WERI-Rb-1 (cell line): ENCODE data around the gene TNNC1.
A peak's percentile ranks its signal among the peaks of the same experiment; 100 is the strongest.

Experiments
- DNase-seq: peaks from one replicate; pipeline ENCODE4 v3.0.0-alpha.2; 2020
- H3K27ac ChIP-seq: fragments of 250-450 bp; sonication (Bioruptor Pico); 2 replicates; pipeline ENCODE4 v1.5.1; 2020; ENCODE audit warnings: mild to moderate bottlenecking, moderate library complexity
- H3K27me3 ChIP-seq: fragments of 250-450 bp; sonication (Bioruptor Pico); 2 replicates; pipeline ENCODE4 v1.5.1; 2021; ENCODE audit warnings: mild to moderate bottlenecking, low read depth, moderate library complexity; ENCODE audit not compliant: insufficient read depth, severe bottlenecking
- H3K36me3 ChIP-seq: fragments of 250-450 bp; sonication (Bioruptor Pico); 2 replicates; pipeline ENCODE4 v1.5.1; 2020; ENCODE audit warnings: mild to moderate bottlenecking, moderate library complexity
- H3K4me3 ChIP-seq: 2 replicates; pipeline ENCODE4 v1.5.1; 2011; ENCODE audit warnings: low read depth, mild to moderate bottlenecking, control low read depth, low read length
- H3K9me3 ChIP-seq: fragments of 250-450 bp; sonication (Bioruptor Pico); 2 replicates; pipeline ENCODE4 v1.5.1; 2021; ENCODE audit warnings: mild to moderate bottlenecking, moderate library complexity; ENCODE audit not compliant: severe bottlenecking
- CTCF ChIP-seq: IDR thresholded peaks from 2 replicates; pipeline ENCODE4 v1.5.1; 2011; ENCODE audit warnings: low read depth, mild to moderate bottlenecking, control low read depth, inconsistent platforms, low read length

TNNC1 gene

GRCh38 chr3:52432225-52432624, 21.6 kb downstream of the TNNC1 start:
- Histone ChIP-seq H3K4me3 (no peak overlapping the region), H3K27me3 (no peaks in the 10 kb centered on the region), H3K36me3 (no peaks in the 10 kb centered on the region), H3K27ac (no peak overlapping the region; the same call in 1 of the 2 replicates), H3K9me3 (no peaks in the 10 kb centered on the region)
- DNase-seq, result no peak
- no peak for TF ChIP-seq CTCF

- Histone ChIP-seq H3K4me3 (no peak overlapping the region), H3K27ac (no peak overlapping the region), H3K27me3 (no peaks in the 10 kb centered on the region), H3K9me3 (no peaks in the 10 kb centered on the region), H3K36me3 (no peaks in the 10 kb centered on the region)
- TF ChIP-seq CTCF, result no peak
- DNase-seq, result no peak
Measured at GRCh38 chr3:52431459-52432223, 22.2 kb downstream of the TNNC1 start.

GRCh38 chr3:52430416-52430810, 23.4 kb downstream of the TNNC1 start:
- no peak for TF ChIP-seq CTCF
- no peak overlapping the region for H3K27ac ChIP-seq
- H3K36me3 ChIP-seq, result no peaks in the 10 kb centered on the region
- H3K27me3 ChIP-seq, result no peaks in the 10 kb centered on the region
- no peaks in the 10 kb centered on the region for H3K9me3 ChIP-seq
- no peak overlapping the region for H3K4me3 ChIP-seq
- no peak for DNase-seq

GRCh38 chr3:52429779-52430415, 23.9 kb downstream of the TNNC1 start:
- H3K36me3 ChIP-seq, result no peaks in the 10 kb centered on the region
- no peak for DNase-seq
- H3K9me3 ChIP-seq, result no peaks in the 10 kb centered on the region
- H3K4me3 ChIP-seq, result no peak overlapping the region
- no peak overlapping the region for H3K27ac ChIP-seq
- TF ChIP-seq CTCF, result no peak
- no peaks in the 10 kb centered on the region for H3K27me3 ChIP-seq

GRCh38 chr3:52429031-52429430, 24.8 kb downstream of the TNNC1 start:
- peak; percentile 6 for DNase-seq
- no peaks in the 10 kb centered on the region for H3K36me3 ChIP-seq
- H3K9me3 ChIP-seq, result no peaks in the 10 kb centered on the region
- H3K27ac ChIP-seq, result no peak overlapping the region
- no peaks in the 10 kb centered on the region for H3K27me3 ChIP-seq
- H3K4me3 ChIP-seq, result no peak overlapping the region
- TF ChIP-seq CTCF, result no peak
